Osteocyte (in vitro differentiated cells): Measurements from ENCODE around the gene DNAH14. TPM values are rescaled to one million over a fixed set of nuclear protein-coding genes. Genes with fewer than 3 reads are reported as not detected.

Experiments used
- DNase-seq: peaks from one replicate; pipeline ENCODE4 v3.0.0; 2021; ENCODE audit warnings: mixed read lengths; ENCODE audit not compliant: unreplicated experiment; ENCODE audit errors: extremely low spot score
- H3K27ac Mint-ChIP-seq: one replicate; pipeline ENCODE4 v1.8.0; 2021; ENCODE audit warnings: mild to moderate bottlenecking, mixed read lengths; ENCODE audit not compliant: unreplicated experiment
- H3K27me3 Mint-ChIP-seq: one replicate; pipeline ENCODE4 v1.8.0; 2021; ENCODE audit warnings: mixed read lengths; ENCODE audit not compliant: unreplicated experiment
- H3K36me3 Mint-ChIP-seq: one replicate; pipeline ENCODE4 v1.8.0; 2021; ENCODE audit warnings: mixed read lengths; ENCODE audit not compliant: unreplicated experiment
- H3K4me1 Mint-ChIP-seq: one replicate; pipeline ENCODE4 v1.8.0; 2021; ENCODE audit warnings: mixed read lengths; ENCODE audit not compliant: unreplicated experiment
- H3K4me3 Mint-ChIP-seq: one replicate; pipeline ENCODE4 v1.8.0; 2021; ENCODE audit warnings: mild to moderate bottlenecking, moderate library complexity, mixed read lengths; ENCODE audit not compliant: unreplicated experiment
- H3K9me3 Mint-ChIP-seq: one replicate; pipeline ENCODE4 v1.8.0; 2021; ENCODE audit warnings: mixed read lengths; ENCODE audit not compliant: unreplicated experiment
- total RNA-seq: library from RNA; stranded (reverse); gene quantifications from 2 replicates; pipeline ENCODE4 v1.2.1, GENCODE V29; 2021
- TF ChIP-seq, protein P1 (sequence below): fragments of 200-600 bp; sonication (generic); IDR thresholded peaks from 2 replicates; pipeline ENCODE4 v1.5.0; 2021; ENCODE audit warnings: antibody characterized with exemption, mild to moderate bottlenecking, moderate library complexity

Gene DNAH14
- total RNA-seq, 1 donor from 2014 or later = 14.3 TPM

DNA sequence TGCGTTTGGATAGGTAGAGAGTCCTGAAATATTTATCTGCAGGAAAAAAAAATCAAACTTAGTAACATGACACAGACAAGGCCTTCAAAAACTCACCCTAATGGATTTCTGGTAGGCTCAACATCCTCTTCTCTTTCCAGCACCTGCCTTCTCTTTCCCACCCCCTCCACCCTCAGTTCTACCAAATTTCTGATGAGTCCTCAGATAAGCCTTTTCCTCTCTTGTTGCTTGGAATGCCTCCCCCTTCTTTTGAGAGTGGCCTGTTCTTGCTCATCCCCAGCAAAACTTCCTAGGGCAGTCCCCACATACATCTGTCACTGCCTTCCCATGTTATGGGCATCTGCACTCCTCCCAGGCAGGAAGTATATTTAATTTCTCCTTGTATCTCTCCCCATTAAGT, 506.0 kb downstream of the DNAH14 start:
- Mint-ChIP-seq H3K27ac (no peak overlapping the region), H3K9me3 (no peaks in the 10 kb centered on the region), H3K27me3 (peaks cover 6% of the 10 kb centered on the region), H3K4me3 (no peak overlapping the region), H3K4me1 (no peaks in the 10 kb centered on the region), H3K36me3 (no peaks in the 10 kb centered on the region)
- DNase-seq = no peak
- TF ChIP-seq, protein P1, sequence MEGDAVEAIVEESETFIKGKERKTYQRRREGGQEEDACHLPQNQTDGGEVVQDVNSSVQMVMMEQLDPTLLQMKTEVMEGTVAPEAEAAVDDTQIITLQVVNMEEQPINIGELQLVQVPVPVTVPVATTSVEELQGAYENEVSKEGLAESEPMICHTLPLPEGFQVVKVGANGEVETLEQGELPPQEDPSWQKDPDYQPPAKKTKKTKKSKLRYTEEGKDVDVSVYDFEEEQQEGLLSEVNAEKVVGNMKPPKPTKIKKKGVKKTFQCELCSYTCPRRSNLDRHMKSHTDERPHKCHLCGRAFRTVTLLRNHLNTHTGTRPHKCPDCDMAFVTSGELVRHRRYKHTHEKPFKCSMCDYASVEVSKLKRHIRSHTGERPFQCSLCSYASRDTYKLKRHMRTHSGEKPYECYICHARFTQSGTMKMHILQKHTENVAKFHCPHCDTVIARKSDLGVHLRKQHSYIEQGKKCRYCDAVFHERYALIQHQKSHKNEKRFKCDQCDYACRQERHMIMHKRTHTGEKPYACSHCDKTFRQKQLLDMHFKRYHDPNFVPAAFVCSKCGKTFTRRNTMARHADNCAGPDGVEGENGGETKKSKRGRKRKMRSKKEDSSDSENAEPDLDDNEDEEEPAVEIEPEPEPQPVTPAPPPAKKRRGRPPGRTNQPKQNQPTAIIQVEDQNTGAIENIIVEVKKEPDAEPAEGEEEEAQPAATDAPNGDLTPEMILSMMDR = no peak

DNA sequence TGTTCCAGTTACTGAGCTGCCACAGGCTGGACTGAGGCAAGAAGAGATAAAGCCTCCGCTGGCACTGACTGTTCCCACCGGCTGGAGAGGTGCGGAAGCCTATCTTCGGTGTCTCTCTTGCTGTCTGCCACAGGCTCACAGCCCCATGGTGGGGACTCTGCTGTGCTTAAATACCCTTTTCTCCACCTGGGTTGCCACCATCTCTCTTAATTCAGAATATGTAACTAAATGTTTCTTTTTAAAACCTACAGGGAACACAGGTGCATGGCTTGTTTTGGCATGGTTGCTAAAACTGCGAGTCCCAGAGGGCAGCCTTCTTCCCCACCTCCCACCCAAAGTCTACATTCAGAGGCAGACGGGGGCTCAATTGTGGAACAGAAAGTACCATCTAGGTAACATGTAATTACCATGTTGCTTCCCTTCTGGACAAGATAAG, 506.5 kb downstream of the DNAH14 start:
- Mint-ChIP-seq H3K4me1 (no peaks in the 10 kb centered on the region), H3K9me3 (no peaks in the 10 kb centered on the region)

DNA sequence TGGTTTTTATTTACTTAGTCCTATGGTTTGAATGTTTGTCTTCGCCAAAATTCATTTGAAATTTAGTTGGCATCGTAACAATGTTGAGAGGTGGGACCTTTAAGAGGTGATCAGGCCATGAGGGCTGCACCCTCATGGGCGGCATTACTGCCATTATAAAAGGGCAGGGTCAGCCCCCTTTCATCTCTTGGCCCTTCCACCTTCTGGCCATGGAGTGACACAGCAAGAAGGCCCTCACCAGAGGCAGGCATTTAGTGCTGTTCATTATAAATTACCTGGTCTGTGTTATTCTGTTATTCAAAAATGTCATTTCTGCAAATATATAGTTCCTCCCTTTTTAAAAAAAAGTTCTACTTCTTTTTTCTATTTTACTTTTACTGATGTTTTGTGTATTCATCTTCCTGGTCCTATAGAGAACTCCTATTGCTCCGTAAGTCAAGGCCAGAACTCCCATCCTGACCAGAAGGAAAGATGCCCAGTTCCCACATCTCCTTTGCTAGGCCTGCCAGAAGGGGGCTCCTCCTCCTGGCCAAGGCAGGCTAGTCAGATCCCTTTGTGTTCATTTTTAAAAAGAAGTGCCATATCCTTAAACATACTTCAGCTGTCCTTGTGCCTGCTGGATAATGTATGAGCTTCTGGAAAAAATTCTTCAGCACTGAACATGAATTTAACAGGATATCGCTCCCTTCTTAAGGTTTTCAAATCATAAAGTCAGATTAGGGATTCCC, 508.4 kb downstream of the DNAH14 start:
- Mint-ChIP-seq H3K27me3 (peaks cover 6% of the 10 kb centered on the region), H3K27ac (no peak overlapping the region), H3K9me3 (no peaks in the 10 kb centered on the region), H3K36me3 (no peaks in the 10 kb centered on the region), H3K4me1 (peaks cover 6% of the 10 kb centered on the region), H3K4me3 (no peak overlapping the region)
- TF ChIP-seq, protein P1 = peak; percentile 57
- DNase-seq = no peak

More for the DNA sequence above, 506.5 kb downstream of the DNAH14 start:
- Mint-ChIP-seq H3K27me3 (peaks cover 6% of the 10 kb centered on the region), H3K27ac (no peak overlapping the region), H3K36me3 (no peaks in the 10 kb centered on the region), H3K4me3 (no peak overlapping the region)
- no peak for DNase-seq
- TF ChIP-seq, protein P1 = no peak

DNA sequence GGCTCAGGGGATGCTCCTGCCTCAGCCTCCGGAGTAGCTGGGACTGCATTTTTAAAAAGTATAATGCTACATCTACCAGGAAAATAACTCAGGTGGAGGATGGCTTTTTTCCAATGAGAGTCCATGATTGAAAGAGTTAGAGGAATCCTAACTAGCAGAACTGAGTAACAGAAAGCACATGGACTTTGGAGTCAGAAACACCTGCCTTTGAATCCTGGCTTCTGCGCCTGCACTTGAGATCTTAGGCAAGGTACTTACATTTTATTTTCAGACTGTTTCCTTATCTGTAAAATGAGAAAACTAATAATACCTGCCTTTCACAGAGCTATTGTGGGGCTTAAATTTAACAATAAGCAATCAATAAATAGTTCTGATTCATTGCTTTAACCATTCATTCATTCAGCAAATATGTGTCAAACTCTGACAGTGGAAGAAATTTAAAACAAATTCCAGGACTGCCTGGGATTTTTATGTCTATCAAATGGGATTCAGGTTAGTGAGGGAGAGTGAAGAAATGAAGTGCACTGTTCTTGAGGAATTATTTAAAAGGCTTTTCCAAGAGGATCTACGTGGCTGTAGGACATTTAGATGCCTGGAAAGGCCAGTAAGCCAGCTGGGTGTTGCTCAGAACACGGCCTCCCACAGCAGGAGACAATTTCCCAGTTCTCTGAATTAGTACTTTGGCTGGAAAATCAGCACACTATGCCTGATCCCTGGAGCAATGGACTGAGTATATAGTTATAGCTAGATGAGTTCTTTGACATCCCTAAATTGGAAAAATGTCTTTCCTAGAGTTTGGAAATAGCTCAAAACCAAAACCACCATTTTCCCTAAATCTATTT, 511.1 kb downstream of the DNAH14 start:
- peaks cover 11% of the 10 kb centered on the region for H3K4me1 Mint-ChIP-seq
- H3K27ac Mint-ChIP-seq = no peak overlapping the region
- H3K36me3 Mint-ChIP-seq = no peaks in the 10 kb centered on the region
- no peak for DNase-seq
- H3K4me3 Mint-ChIP-seq = no peak overlapping the region
- TF ChIP-seq, protein P1 = no peak
- H3K9me3 Mint-ChIP-seq = no peaks in the 10 kb centered on the region
- H3K27me3 Mint-ChIP-seq = peaks cover 5% of the 10 kb centered on the region
